IPS-20b (cell line): ENCODE results near the gene MACROD2.
"Not testable (repeated sequence)": the region's sequence is repeated elsewhere in the genome, so short reads cannot be mapped to it uniquely, and the experiment has no call there.

Source experiments
- H3K27ac ChIP-seq: one replicate; pipeline ENCODE4 v1.5.1; 2013; ENCODE audit warnings: low read length
- H3K27me3 ChIP-seq: 2 replicates; pipeline ENCODE4 v1.6.1; 2013; ENCODE audit warnings: mild to moderate bottlenecking, low read length, inconsistent platforms; ENCODE audit not compliant: insufficient read depth
- H3K36me3 ChIP-seq: 2 replicates; pipeline ENCODE4 v1.6.1; 2013; ENCODE audit warnings: low read depth, mild to moderate bottlenecking, inconsistent platforms, low read length, moderate library complexity; ENCODE audit not compliant: insufficient read depth
- H3K4me1 ChIP-seq: 2 replicates; pipeline ENCODE4 v1.6.1; 2013; ENCODE audit warnings: mild to moderate bottlenecking, control low read depth, inconsistent platforms, low read length, moderate library complexity; ENCODE audit not compliant: insufficient read depth
- H3K4me3 ChIP-seq: 2 replicates; pipeline ENCODE4 v1.5.1; 2013; ENCODE audit warnings: mild to moderate bottlenecking, low read length, inconsistent platforms
- H3K9ac ChIP-seq: 2 replicates; pipeline ENCODE4 v1.6.1; 2013; ENCODE audit warnings: low read depth, mild to moderate bottlenecking, inconsistent platforms, low read length, moderate library complexity
- H3K9me3 ChIP-seq: 2 replicates; pipeline ENCODE4 v1.6.1; 2013; ENCODE audit warnings: mild to moderate bottlenecking, low read depth, low read length, inconsistent platforms; ENCODE audit not compliant: insufficient read depth

MACROD2 gene

GRCh38 chr20:14450256-14450655 is 454.9 kb downstream of the MACROD2 start:
- H3K9ac ChIP-seq = no peak overlapping the region
- no peaks in the 10 kb centered on the region for H3K27me3 ChIP-seq
- no peaks in the 10 kb centered on the region for H3K9me3 ChIP-seq
- no peaks in the 10 kb centered on the region for H3K4me1 ChIP-seq
- H3K36me3 ChIP-seq = no peaks in the 10 kb centered on the region
- no peak overlapping the region for H3K27ac ChIP-seq
- no peak overlapping the region for H3K4me3 ChIP-seq

DNA sequence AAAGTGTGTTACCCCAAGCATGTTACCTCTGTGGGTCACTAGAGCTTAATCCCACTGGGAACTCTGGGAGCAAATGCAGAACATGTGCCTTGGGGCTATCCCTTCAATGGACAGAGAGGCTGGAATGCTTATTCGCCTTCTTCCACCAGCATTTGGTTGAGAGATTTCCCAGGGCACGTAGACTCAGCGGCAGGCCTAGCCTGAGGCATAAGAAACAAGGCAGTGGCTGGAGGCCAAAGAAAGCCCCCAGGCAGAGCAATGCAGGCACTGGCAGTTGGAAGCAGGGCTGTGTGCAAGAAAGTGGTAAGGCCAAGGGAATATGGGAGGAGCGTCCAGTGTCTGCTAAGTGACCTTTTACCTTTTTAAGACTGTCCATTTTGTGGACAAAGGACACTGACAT is 456.1 kb downstream of the MACROD2 start:
- H3K9me3 ChIP-seq = no peaks in the 10 kb centered on the region
- no peaks in the 10 kb centered on the region for H3K36me3 ChIP-seq
- H3K27ac ChIP-seq = no peak overlapping the region
- no peak overlapping the region for H3K4me3 ChIP-seq
- H3K27me3 ChIP-seq = no peaks in the 10 kb centered on the region
- H3K9ac ChIP-seq = no peak overlapping the region
- H3K4me1 ChIP-seq = no peaks in the 10 kb centered on the region

- no peak overlapping the region for H3K4me3 ChIP-seq
- H3K36me3 ChIP-seq = no peaks in the 10 kb centered on the region
- no peaks in the 10 kb centered on the region for H3K27me3 ChIP-seq
- no peak overlapping the region for H3K27ac ChIP-seq
- H3K4me1 ChIP-seq = no peaks in the 10 kb centered on the region
- no peaks in the 10 kb centered on the region for H3K9me3 ChIP-seq
- no peak overlapping the region for H3K9ac ChIP-seq
These were observed 457.9 kb downstream of the MACROD2 start for GRCh38 chr20:14453259-14453658.

- H3K9ac ChIP-seq = no peak overlapping the region
- H3K4me1 ChIP-seq = no peaks in the 10 kb centered on the region
- H3K4me3 ChIP-seq = no peak overlapping the region
- H3K27me3 ChIP-seq = no peaks in the 10 kb centered on the region
- H3K36me3 ChIP-seq = no peaks in the 10 kb centered on the region
- H3K9me3 ChIP-seq = no peaks in the 10 kb centered on the region
- no peak overlapping the region for H3K27ac ChIP-seq
These were observed 459.0 kb downstream of the MACROD2 start for GRCh38 chr20:14454296-14454695.

- not testable (repeated sequence) for H3K36me3 ChIP-seq, H3K9ac ChIP-seq, H3K4me3 ChIP-seq, H3K27me3 ChIP-seq, H3K27ac ChIP-seq, H3K9me3 ChIP-seq
- H3K4me1 ChIP-seq = peaks cover 20% of the 10 kb centered on the region; the same call in 1 of the 2 replicates
These were observed 471.9 kb downstream of the MACROD2 start for GRCh38 chr20:14467104-14467827.

- H3K9me3 ChIP-seq = no peaks in the 10 kb centered on the region
- no peaks in the 10 kb centered on the region for H3K27me3 ChIP-seq
- H3K9ac ChIP-seq = no peak overlapping the region
- no peak overlapping the region for H3K27ac ChIP-seq
- H3K4me1 ChIP-seq = peaks cover 20% of the 10 kb centered on the region; the same call in 1 of the 2 replicates
- H3K36me3 ChIP-seq = no peaks in the 10 kb centered on the region
- no peak overlapping the region for H3K4me3 ChIP-seq
These were observed 475.0 kb downstream of the MACROD2 start for GRCh38 chr20:14470231-14470899.

DNA sequence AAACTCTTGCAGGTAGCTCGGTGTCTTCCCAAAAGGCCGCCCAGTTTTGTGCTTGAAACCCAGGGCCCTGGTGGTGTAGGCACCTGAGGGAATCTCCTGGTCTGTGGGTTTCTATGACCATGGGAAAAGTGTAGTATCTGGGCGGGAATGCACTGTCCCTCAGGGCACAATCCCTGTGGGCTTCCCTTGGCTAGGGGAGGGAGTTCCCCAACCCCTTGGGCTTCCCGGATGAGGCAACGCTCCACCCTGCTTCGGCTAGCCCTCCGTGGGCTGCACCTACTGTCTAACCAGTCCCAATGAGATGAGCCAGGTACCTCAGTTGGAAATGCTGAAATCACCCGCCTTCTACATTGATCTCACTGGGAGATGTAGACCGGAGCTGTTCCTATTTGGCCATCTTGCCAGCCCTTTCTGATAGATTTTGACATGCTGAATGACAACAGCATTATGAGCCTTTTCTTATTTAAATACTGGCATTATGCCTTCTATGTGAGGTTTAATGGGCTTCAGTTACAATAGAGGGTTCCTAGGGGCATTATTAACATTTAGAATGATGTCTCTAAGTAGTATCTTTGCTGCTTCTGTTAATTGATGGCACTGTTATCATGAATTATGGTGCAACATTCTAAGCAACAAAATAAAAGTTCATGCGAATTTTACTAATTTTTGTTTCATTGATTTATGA is 475.8 kb downstream of the MACROD2 start:
- no peak overlapping the region for H3K9ac ChIP-seq
- H3K4me3 ChIP-seq = no peak overlapping the region
- H3K36me3 ChIP-seq = no peaks in the 10 kb centered on the region
- H3K27ac ChIP-seq = no peak overlapping the region
- no peaks in the 10 kb centered on the region for H3K9me3 ChIP-seq
- H3K27me3 ChIP-seq = no peaks in the 10 kb centered on the region
- peaks cover 20% of the 10 kb centered on the region; the same call in 1 of the 2 replicates for H3K4me1 ChIP-seq

GRCh38 chr20:14477125-14477524 is 481.8 kb downstream of the MACROD2 start:
- H3K9me3 ChIP-seq = no peaks in the 10 kb centered on the region
- no peaks in the 10 kb centered on the region for H3K36me3 ChIP-seq
- peaks cover 1% of the 10 kb centered on the region; the same call in 1 of the 2 replicates for H3K4me1 ChIP-seq
- no peak overlapping the region for H3K9ac ChIP-seq
- no peak overlapping the region for H3K27ac ChIP-seq
- no peak overlapping the region for H3K4me3 ChIP-seq
- no peaks in the 10 kb centered on the region for H3K27me3 ChIP-seq

DNA sequence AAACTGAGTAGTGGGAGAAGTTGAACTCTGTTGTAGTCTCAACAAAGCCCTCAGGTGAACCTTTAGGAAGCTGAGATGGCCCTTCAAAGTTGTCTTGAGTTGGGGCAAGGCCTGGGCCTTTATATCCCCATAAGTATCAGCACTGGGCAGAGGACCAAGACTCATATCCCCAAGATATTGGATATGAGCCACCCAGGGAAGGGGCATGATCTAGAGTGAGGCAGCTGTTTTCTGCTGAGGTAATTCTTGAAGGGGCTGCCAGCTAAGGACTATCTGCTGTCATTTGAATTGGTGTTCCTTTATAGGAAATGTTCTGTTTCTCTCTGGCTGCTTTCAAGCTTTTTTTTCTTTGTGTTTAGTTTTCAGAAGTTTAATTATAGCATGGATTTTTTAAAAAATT is 482.8 kb downstream of the MACROD2 start:
- Histone ChIP-seq H3K9ac (no peak overlapping the region), H3K27me3 (no peaks in the 10 kb centered on the region), H3K4me1 (no peaks in the 10 kb centered on the region; the same call in 1 of the 2 replicates), H3K36me3 (no peaks in the 10 kb centered on the region), H3K27ac (no peak overlapping the region), H3K4me3 (no peak overlapping the region), H3K9me3 (no peaks in the 10 kb centered on the region)

DNA sequence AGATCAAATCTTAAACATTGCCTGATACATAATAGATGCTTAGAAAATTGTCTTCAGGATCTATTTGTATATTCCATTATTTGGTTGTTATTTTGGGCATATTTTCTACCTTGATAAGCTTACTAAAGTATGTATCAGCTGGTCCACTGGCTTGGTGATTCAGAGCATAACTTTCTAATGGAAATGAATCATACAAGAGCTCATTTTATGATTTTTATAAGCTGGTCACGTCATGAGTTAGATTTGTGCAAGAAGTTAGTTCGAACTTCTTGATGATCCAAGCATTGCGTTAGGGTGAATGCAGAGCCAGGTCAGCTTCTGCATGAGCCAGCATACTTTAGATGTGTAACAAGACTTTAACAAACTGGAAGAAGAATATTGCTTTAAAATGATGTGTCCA is 486.5 kb downstream of the MACROD2 start:
- H3K4me3 ChIP-seq = no peak overlapping the region
- H3K27me3 ChIP-seq = no peaks in the 10 kb centered on the region
- no peaks in the 10 kb centered on the region for H3K9me3 ChIP-seq
- no peaks in the 10 kb centered on the region for H3K4me1 ChIP-seq
- H3K36me3 ChIP-seq = no peaks in the 10 kb centered on the region
- H3K9ac ChIP-seq = no peak overlapping the region
- H3K27ac ChIP-seq = no peak overlapping the region

- Histone ChIP-seq H3K36me3 (no peaks in the 10 kb centered on the region), H3K4me1 (no peaks in the 10 kb centered on the region)
These were observed 492.9 kb downstream of the MACROD2 start for GRCh38 chr20:14488212-14488611.

More at GRCh38 chr20:14488212-14488611, 492.9 kb downstream of the MACROD2 start:
- H3K27ac ChIP-seq = no peak overlapping the region
- H3K9ac ChIP-seq = no peak overlapping the region
- H3K4me3 ChIP-seq = no peak overlapping the region
- H3K9me3 ChIP-seq = no peaks in the 10 kb centered on the region
- H3K27me3 ChIP-seq = no peaks in the 10 kb centered on the region
